ENCODE results near the gene PPARG.
"Not testable (repeated sequence)": the region's sequence is repeated elsewhere in the genome, so short reads cannot be mapped to it uniquely, and the experiment has no call there.

PPARG gene

DNA sequence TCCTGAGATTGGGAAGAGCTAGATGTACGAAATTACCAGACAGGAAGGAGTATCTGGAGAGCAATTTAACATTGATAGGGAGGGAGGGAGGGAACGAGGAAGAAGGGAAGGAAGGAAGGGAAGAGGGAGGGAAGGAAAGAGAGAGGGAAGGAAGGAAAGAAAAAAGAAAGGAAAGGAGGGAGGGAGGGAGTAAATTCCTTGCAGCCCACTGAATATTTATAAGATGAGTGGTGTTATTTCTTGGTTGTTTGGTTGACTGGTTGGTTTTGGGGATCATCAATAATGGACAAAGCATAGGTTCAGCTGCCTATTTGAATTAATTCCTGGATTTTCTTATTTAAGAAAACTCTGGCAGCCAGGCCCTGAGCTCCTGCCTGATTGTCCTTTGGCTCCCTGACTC, 179.9 kb downstream of the PPARG start:
- no peak overlapping the region for H3K4me3 ChIP-seq

DNA sequence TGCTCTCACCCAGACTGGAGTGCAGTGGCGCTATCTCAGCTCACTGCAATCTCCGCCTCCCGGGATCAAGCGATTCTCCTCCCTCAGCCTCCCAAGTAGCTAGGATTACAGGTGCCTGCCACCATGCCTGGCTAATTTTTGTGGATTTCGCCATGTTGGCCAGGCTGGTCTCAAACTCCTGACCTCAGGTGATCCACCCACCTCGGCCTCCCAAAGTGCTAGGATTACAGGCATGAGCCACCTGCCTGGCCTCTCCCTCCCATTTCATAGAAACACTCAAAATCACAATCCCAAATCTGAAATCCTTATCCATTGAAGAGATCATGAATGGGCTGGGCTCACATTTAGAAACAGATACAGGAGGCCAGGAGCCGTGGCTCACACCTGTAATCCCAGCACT, 180.4 kb downstream of the PPARG start:
- H3K27ac ChIP-seq = not testable (repeated sequence)

More for the DNA sequence above, 179.9 kb downstream of the PPARG start:
- H3K27ac ChIP-seq = no peak overlapping the region

DNA sequence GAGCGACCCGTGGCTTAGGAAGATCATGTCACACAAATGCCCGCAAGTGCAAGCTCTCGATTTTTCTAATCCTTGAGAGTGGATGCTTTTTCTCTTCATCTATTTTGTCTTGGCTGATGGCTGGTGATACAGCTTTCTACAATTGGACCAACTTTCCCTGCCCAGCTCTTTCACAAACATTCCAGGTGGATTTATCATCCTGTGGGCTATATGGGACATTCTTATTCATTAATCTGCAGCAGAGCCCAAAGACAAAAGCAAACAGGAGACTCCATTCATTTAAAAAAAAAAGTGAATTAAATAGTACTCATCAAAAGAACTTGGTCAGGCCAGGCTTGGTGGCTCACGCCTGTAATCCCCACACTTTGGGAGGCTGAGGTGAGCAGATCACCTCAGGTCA, 181.2 kb downstream of the PPARG start:
- H3K27ac ChIP-seq = no peak overlapping the region
- H3K4me3 ChIP-seq = no peak overlapping the region

More for the DNA sequence above, 180.4 kb downstream of the PPARG start:
- not testable (repeated sequence) for H3K4me3 ChIP-seq

DNA sequence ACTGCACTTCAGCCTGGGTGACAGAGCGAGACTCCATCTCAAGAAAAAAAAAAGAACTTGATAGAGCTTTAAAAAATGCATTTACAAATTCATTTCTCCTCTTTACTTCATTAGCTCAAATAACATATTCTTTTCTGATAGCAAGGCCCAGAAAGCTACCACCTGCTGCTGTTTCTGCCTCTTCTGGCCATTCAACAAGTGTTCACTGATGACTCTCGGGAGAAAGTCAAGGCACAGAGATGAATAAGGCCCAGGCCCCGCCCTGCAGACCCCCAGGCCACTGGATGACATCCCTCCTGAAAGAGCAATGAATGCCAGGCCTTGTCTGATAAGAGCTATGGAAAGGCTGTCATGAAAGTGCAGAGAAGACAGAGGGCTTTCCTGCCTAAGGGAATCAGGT, 181.8 kb downstream of the PPARG start:
- no peak overlapping the region for H3K4me3 ChIP-seq
- H3K27ac ChIP-seq = no peak overlapping the region

DNA sequence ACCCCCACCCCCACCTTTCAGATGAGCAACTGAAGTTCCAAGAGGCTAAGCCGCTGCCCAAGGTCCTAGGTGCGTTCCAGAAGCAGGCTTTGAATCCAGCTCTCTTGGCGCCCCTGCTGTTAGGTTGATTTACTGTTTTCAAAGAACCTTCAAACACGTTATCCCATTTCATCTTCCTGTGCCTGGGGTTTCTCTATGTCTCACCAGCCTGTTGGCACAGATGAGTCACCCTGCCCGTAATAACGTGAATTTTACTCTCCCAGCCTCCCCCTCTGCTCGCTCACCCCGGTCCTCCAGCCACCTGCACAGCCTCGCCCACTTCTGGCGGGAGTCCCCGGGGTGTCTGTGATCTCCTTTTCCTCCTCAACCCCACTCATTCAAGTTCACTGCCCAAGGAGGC, 182.4 kb downstream of the PPARG start:
- H3K27ac ChIP-seq = no peak overlapping the region
- no peak overlapping the region for H3K4me3 ChIP-seq

DNA sequence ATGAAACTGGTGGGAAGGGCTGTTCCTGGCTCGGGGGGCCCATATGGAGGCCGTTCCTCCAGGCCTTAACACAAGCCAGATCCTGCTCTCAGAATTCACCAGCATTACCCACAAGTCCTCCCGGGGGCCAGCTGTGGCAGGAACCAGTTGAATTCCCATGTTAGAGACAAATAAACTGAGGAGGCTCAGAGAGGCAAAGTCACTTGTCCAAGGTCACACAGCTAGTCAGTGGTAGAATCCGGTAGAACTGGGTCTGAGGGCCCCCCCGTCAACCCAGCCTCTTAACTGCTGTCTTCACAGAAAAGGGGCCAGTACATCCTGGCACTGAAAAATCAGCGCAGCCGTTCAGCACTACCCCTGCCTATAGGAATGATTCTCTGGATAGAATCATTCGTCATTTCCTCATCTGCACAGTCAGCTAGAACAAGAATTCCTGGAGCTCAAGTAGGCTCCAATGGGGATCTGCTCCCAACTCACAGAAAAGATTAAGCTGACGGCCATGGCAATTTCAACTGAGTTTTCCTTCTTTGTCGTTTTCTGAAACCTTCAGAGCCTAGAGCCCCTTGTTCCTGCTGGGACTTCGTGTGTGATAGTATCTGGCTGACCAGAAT, 183.2 kb downstream of the PPARG start:
- Histone ChIP-seq H3K4me3 (no peak overlapping the region), H3K27ac (no peak overlapping the region)

DNA sequence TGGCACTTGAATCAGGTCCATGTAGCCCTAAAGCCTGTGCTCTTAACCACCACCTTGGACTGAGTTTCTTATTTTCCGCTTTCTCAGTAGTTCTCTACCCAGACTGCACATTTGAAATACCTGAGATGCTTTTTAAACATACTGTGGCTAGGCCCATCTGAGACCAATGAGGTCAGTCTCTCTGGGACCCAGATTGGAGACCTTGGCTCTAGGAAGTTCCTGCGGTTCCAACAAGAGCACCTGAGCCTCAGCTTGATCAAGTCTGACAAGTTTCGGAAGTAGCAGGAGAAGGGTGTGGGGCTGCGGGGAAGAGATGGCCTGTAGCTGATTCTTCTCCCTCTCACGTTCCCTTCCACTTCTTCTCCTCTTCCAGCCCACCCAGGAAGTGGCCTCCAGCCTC, 183.9 kb downstream of the PPARG start:
- Histone ChIP-seq H3K4me3 (no peak overlapping the region), H3K27ac (peak overlapping the region in 7 of 21 experiments; percentile 7 to 43 (median 30))

DNA sequence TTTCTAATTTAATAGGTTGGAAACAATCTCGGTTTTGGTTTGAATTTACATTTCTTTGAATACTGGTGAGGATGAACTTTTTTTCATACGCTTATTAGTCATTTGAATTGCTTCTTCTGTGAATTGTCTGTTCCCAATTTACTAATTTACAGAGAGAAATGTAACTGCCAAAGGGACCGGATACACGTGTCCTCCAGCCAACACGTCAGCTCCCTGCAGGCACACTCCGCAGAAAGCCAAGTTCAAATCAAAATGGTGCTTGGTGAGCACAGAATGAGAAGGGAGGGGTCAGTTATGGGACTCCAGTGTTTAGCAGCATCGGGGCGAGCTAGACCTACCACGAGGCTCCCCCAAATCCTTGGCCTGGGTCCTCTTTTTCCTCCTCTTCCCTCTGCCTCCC, 184.6 kb downstream of the PPARG start:
- peak overlapping the region in 7 of 21 experiments; percentile 8 to 47 (median 31) for H3K27ac ChIP-seq

DNA sequence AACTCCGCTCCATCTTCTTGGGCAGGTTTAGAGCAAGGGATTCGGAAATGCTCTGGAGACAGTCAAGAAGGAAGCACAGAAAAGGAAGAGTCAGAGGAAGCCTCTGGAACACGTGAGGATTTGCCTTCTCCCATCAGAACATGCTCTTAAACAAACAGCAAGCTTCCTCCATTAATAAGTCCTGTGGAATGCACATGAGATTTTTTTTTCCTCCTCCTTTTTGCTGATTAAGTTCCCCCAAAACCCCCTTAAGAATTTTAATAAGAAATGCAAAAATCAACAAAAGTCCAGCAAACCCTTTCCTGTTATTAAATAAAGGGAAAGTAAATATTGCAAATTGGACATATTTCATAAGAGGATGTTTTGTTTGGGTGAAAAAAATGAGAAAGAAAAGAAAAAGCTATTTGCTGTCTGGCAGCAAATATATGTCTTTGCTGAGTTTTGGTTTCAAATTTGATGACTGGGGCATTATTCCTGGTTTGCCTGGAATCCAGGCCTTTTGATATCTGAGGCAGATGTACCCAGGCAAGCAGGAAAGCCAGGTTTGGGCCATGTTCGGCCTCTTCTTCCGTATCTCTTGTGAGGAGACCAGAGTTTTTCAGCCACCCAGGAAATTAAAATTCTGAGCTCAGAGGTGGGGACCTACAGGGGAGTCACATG, 187.5 kb downstream of the PPARG start:
- Histone ChIP-seq H3K27ac (peak overlapping the region in 11 of 21 experiments; percentile 13 to 79 (median 37)), H3K4me3 (no peak overlapping the region)

More for the DNA sequence above, 184.6 kb downstream of the PPARG start:
- H3K4me3 ChIP-seq = no peak overlapping the region

DNA sequence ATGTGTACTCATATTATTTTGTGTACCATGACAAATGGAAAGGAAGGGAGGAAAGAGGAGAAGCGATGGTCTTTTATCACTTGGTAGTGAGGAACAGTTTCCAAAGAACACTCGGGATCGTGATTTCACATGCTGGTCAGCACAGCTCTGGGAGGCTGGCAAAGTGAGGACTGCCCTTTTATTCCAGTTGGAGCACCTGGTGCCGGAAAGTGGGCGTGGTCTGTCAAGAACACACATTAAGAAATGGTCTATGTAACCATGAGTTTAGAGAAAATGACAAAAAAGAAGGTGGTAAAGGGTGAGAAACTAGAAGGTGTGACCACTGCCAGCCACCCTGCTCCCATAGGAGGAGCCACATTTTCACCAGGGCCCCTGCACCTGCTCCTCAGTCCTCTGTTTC, 188.4 kb downstream of the PPARG start:
- no peak overlapping the region for H3K4me3 ChIP-seq
- peak overlapping the region in 1 of 21 experiments; percentile 79 for H3K27ac ChIP-seq

DNA sequence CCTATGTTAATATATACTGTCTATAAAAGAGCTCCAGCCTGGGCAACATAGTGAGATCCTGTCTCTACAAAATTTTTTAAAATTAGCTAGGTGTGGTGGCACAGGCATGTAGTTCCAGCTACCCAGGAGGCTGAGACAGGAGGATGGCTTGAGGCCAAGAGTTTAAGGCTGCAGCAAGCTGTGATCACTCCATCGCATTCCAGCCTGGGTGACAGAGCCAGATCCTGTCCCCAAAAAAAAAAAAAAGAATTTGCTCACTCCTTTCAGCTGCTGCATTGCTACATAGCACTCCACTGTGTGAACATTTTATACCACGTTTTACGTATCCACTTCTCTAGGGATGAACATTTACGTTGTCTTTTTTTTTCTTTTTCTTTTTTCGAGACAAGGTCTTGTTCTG, 189.5 kb downstream of the PPARG start:
- Histone ChIP-seq H3K27ac (no peak overlapping the region), H3K4me3 (no peak overlapping the region)

DNA sequence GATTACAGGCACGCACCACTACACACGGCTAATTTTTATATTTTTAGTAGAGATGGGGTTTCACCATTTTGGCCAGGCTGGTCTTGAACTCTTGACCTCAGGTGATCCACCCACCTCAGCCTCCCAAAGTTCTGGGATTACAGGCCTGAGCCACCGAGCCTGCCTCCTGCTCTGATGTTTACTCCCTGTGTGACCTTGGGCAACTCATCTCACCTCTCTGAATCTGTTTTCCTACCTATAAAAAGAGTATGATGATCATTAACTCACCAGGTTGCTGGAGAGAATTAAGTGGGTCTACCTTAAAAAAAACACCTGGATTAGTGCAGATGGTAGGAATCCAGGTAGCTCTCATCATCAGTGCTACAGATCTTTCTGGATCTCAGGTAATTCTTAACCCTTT, 190.3 kb downstream of the PPARG start:
- not testable (repeated sequence) for H3K27ac ChIP-seq

DNA sequence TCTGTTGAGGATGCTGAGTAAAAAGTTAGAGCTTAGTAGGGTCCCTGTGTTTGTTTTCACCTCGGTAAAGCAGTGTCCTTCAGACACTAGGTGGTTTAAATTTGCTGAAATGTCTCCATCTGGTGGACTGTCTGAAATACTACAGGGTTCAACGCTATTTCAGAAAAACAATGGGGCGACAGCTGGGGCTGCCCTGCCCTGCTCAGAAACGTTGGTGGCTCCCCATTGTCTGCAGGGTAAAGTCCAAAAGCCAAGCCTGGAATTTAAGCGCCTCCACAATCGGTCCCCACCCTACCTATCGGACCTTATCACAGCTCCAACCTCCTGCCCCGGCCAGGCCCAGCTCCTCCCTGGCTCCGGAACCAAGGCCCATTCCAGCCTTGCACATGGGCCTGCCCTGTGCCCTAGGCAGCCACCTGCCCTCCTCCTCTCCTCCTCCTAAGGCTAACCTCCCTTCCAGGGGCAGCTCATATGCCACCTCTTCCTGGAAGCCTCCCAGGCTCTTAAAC, 191.1 kb downstream of the PPARG start:
- no peak overlapping the region for H3K4me3 ChIP-seq
- H3K27ac ChIP-seq = no peak overlapping the region

More for the DNA sequence above, 190.3 kb downstream of the PPARG start:
- H3K4me3 ChIP-seq = not testable (repeated sequence)

DNA sequence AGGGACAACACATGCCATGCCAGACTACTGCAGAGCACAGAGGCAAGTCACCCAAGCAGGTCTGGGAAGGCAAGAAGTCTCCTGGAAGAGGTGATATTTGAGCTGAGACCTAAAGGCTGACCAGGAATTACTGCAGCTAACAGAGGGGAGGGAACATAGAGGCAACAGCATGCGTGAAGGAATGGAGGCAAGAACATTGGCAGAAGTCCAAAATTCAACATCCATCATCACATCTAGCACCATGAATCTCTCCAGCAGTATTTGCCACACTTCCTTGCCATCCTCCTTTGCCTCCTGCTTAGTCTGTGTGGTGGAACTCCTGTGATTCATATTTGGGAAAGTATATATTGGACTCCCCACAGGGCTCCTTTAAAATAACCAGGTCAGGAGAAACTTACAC, 194.5 kb downstream of the PPARG start:
- Histone ChIP-seq H3K4me3 (peak overlapping the region in 4 of 7 experiments; percentile 73 to 78 (median 74)), H3K27ac (peak overlapping the region in 18 of 21 experiments; percentile 5 to 90 (median 80))

DNA sequence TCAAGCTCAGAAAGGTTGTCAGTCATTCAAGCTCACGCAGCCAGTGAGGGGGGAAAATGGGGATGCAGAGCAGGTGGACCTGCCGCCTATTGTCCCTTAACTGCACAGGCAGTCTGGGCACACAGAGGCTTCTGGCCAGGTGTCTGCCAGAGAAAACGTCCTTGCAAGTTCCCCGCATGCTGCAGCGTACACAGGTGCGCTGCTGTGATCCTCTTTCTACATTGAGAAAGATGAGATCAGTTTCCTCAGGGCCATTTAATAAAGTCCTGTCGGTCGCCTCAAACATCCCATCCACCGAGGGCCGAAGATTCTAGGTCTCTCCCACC, 195.0 kb downstream of the PPARG start:
- Histone ChIP-seq H3K27ac (peak overlapping the region in 20 of 21 experiments; percentile 5 to 90 (median 74)), H3K4me3 (peak overlapping the region; percentile 54 to 81 (median 75))

Data from skin epidermis (tissue), 12 donors.